DMS79 (cell line): Measurements from ENCODE around the gene SFI1.
"Not testable (repeated sequence)": the region's sequence is repeated elsewhere in the genome, so short reads cannot be mapped to it uniquely, and the experiment has no call there.

Experiments
- DNase-seq: peaks from one replicate; lab custom pipeline; 2025; lab: John Stamatoyannopoulos, UW

SFI1 gene

DNA sequence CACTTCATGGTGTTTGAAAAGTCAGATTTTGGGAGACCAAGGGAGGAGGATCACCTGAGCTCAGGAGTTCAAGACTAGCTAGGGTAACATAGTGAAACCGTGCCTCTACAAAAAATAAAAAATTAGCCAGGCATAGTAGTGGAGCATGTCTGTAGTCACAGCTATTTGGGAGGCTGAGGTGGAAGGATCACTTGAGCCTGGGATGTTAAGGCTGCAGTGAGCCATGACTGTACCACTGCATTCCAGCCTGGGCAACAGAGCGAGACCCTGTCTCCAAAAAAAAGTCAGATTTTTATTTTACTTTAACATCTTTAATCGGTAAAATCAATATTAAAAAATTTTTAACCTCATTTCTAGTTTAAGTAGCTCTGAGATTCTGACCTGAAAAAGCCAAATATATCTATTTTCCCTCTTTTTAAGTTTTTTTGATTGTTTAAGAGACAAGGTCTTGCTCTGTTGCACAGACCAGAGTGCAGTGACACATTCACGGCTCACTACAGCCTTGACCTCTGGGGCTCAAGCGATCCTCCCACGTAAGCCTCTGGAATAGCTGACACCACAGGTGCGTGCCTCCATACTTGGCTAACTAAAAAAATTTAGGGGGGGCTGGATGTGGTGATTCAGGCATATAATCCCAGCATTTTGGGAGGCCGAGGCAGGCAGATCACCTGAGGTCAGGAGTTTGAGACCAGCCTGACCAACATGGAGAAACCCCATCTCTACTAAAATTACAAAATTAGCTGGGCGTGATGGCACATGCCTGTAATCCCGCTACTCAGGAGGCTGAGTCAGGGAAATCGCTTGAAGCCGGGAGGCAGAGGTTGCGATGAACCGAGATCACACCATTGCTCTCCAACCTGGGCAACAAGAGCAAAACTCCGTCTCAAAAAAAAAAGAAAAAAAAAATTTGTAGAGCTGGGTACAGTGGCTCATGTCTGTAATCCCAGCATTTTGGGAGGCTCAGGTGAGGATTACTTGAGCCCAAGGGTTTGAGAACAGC is 48.4 kb downstream of the SFI1 start:
- DNase-seq, result no peak

GRCh38 chr22:31550871-31551370 is 54.6 kb downstream of the SFI1 start:
- no peak for DNase-seq

DNA sequence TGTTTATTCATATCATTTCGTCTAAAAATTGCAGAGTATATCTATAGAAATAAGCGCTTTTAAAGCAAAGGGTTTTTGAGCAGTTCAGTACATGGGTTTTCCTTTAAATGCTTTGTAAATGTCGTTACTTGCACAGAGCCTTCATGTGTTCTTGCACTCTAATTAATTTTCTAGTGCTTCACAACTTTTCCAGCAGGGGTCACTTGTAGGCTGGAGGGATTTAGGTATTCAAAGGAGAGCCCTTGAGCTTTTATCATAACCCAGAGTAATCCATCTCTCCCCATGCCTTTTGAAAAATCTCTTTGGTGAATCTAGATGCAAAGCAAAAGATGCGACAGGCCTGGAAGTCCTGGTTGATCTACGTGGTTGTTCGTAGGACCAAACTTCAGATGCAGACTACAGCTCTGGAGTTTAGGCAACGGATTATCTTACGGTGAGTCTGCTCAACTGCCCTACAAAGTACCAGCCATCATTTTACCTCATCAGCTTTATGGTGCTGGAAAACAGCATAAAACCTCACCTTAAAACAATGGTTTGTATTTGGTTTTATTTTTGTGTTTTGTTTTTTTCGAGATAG is 60.4 kb downstream of the SFI1 start:
- DNase-seq, result no peak

DNA sequence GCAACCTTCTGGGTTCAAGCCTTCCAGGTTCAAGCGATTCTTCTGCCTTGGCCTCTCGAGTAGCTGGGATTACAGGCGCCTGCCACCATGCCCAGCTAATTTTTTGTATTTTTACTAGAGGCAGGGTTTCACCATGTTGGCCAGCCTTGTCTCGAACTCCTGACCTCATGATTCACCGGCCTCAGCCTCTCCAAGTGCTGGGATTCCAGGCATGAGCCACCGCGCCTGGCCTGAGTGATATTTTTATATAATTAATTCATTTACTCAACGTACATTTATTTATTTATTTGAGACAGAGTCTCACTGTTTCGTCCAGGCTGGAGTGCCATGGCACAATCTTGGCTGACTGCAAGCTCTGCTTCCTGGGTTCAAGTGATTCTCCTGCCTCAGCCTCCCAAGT is 62.2 kb downstream of the SFI1 start:
- DNase-seq, result not testable (repeated sequence)

GRCh38 chr22:31561238-31561887 is 65.0 kb downstream of the SFI1 start:
- no peak for DNase-seq

DNA sequence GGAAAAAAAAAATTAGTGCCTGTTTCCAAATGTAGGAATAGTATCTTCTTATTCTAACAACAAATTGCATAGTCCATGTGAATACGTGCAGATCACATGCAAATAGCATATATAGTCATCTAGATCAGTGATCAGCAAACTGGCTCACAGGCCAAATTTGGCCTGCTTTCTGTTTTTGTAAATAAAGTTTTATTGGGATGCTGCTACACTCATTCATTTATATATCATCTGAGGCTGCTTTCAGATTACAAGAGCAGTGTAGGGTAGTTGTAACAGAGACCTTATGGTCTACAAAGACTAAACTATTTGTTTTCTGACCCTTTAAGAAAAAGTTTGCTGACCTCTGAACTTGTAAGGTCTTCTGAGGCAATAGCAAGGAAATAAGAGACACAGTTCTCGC is 65.6 kb downstream of the SFI1 start:
- no peak for DNase-seq

DNA sequence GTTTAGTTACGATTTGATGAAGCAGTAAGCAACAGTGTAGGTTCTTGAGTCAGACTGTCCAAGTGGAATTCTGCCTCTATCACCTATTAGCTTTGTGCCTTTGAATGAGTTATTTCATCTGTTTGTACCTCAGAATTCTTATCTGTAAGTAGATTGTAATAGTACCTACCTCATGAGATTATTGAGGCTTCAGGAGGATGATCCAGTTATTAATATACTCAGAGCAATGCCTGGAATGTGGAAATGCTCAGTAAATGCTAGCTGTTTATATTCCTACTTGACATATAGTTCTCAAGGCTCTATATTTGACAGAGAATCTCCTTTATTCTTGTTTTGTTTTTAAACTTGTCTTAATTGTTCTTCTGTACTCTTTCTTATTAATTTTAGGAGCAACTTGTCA is 70.1 kb downstream of the SFI1 start:
- no peak for DNase-seq

DNA sequence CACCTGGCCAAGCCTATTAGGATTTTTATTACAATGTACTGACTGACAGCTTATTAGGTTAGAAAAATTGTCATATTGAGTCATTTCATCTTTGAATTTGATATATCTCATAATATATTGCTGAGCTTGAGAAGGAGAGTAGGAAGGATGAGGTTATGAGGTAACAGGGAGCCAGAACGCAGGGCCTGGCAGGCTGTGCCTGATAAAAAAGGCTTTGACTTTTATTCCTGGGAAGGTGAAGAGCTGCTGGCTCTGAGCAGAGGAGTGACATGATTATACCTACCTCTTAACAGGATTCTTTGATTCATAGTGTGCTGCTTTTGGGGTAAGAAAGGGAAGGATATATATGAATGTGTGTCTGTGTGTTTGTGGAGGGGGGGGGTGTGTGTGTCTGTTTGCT is 70.9 kb downstream of the SFI1 start:
- no peak for DNase-seq

- DNase-seq, result no peak
Observed at GRCh38 chr22:31567702-31568101, 71.4 kb downstream of the SFI1 start.

- no peak for DNase-seq
Observed at GRCh38 chr22:31569126-31569525, 72.8 kb downstream of the SFI1 start.

DNA sequence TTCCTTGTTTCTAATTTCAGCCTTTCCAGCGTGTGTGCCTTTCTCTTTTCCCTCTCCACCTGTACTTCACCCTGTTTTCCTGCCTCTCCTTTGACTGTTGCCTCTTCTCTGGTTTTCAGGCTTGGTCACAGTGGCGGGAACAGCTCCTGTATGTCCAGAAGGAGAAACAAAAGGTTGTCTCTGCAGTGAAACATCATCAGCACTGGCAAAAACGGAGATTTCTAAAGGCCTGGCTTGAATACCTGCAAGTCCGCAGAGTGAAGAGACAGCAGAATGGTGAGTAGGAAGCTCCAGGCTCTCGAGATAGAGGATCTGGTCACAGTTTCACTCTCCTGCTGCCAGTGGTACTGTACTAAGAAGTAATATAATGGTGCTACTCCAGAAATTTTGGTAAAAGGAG is 76.6 kb downstream of the SFI1 start:
- DNase-seq, result no peak

DNA sequence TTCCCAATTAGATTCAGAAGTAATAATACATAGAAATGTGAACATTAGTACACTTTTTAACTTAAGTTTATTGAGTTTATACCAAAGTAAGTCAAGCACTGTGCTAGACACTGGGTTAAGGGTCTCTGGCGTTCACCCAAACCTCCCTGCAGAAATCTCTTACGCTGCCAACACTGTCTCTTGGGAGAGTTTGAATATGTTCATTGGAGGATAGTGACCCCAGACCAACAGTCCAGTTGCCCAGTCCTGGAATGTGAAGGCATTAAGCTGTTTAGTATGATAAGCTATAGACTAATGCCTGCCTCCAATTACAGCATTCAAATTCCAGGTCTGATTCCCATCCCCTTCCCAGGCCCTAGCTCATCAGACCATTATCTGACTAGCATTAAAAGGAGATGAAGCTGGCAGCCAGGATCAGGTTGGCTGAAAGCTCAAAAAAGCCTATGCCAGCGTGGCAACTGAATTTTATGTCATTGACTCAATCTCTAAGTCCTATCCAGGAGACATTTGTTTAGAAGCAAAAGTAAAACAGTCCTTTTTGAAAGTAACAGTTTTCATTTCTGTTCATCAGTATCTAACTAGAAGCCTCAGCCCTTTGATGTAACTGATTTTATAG is 77.8 kb downstream of the SFI1 start:
- no peak for DNase-seq

GRCh38 chr22:31575190-31575589 is 78.9 kb downstream of the SFI1 start:
- DNase-seq, result no peak

- DNase-seq, result no peak
Observed at GRCh38 chr22:31577711-31578110, 81.4 kb downstream of the SFI1 start.

DNA sequence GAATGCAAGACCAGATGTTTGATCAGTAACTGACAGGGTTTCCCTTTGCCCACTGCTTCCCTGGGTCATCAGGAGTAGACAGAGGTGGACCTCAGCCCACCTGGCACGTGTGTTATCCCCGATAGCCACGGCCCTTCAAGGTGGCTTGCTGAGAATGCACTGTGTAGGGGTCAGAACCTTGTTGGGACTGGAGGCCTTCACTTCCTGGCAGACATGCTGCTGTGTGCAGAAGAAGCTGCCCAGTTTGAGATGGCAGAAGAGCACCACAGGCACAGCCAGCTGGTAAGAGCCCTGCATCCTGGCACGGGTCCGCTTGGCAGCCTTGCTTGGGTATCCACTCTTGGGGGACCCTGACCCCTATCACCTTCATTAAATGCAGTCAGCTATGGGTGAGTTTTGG is 81.8 kb downstream of the SFI1 start:
- DNase-seq, result no peak

DNA sequence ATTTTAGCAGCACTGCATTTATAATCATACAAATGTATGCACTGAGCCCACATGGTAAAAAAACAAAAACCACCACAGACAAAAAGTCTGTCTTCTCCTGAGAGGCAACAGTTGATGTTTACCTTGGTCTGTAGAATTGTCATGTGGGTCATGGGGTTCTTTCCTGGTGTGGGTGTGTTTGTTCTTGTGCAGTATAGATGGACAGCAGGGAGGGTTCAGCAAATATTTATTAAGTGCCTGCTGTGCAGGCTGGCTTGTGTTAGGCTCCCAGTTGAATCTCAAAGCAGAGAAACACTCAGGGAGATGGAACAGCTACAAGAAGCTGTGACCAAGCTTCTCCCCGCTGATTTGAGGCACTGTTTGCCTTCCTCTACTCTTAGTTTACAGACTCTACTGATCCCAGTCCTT is 83.5 kb downstream of the SFI1 start:
- no peak for DNase-seq

- DNase-seq, result no peak
Observed at GRCh38 chr22:31583861-31584485, 87.6 kb downstream of the SFI1 start.

DNA sequence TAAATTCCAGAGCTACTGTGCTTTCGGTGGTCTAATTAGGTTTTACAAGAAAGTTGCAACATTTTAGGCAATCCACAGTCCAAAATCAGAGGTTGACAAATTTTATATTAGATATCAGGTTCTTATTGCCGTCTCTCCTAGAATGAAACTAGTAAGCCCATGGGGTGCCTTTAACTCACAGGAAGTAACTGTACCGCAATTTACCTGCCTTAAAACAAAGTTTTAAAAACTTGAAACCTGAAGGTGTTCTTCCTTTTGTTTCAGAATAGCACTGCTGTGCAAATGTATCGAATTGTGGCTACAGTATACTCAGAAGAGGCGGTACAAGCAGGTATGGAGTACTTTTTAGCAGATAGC is 88.4 kb downstream of the SFI1 start:
- no peak for DNase-seq

DNA sequence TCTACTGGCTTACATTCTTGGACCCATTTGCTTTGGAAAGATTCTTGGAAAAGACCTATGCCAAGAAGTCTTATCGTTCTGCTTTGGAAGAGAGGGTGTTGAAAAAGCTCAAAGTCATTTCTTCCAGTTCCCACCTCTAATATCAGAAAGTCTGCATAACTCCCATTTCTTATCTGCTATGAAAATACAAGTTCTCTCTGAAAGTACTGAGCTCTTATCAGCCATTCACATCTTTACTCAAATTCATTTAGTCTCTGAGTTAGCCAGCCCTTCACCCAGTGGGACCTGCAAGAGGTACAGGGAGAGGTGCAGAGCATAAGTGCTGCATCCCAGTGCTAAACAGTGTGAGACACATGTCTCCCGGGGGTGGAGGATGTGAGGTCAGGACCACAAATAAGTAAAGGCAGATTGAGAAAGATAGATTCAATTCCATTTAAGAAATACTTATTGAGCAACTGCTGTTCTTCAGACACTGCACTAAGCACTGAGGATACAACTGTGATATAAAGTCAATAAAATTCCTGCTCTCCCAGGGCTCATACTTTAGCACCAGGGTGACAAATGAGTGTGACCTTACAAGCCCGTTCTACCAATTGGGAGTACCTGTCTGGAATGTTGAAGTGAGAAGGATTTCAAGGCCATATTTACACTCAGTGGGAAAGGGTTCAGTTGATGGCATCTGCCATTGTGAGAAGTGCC is 89.0 kb downstream of the SFI1 start:
- DNase-seq, result no peak

GRCh38 chr22:31586137-31586920 is 90.0 kb downstream of the SFI1 start:
- no peak for DNase-seq
